Measurements from ENCODE around the gene SGMS2. TPM values are rescaled to one million over a fixed set of nuclear protein-coding genes. Genes with fewer than 3 reads are reported as not detected.

The SGMS2 gene
- 23.3 TPM for polyA plus RNA-seq (2013, experiment 1 of 2; ENCODE audit: insufficient read length)
- 40.4 TPM for polyA plus RNA-seq (2013, experiment 2 of 2; ENCODE audit: insufficient read length)

DNA sequence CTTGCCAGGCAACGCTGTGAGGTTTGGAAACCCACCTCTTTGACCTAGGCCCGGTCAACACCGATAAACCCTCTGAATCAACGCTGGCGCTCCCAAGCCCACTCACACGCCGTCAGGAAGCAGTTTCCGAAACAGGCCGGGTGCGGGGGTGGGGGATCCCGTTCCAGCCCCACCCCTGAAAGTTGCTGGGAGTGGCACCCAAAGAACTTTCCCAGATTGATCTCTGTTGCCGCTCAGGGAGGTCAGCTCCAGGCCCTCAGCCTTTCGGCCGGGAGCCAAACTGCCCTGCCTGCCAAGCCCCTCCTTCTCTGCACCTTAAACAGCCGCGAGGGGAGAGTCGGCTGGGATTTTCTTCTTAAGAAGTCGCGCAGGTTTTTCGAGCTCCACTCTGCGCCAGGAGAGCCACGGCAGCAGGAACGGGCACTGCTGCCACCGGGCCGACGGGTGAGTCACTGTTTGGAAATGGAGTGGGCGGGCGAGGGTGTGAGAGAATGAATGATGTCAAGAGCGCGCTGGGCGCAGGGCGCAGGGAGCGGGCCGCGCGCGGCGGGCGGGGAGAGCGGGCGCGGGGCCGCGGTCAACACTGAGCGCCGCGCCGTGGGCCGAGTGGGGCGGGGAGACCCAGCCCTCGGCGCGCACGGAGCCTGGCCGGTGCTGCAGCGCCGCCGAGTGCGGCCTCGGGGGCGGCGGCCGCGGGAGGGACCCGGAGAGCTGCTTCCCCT is at the start of gene SGMS2:
SGMS2 (plus strand) TSS at position 583 of the 722 bp plus-strand sequence. CDS start 70,622 bp downstream, outside the sequence.
- peak; percentile 93 for DNase-seq

DNA sequence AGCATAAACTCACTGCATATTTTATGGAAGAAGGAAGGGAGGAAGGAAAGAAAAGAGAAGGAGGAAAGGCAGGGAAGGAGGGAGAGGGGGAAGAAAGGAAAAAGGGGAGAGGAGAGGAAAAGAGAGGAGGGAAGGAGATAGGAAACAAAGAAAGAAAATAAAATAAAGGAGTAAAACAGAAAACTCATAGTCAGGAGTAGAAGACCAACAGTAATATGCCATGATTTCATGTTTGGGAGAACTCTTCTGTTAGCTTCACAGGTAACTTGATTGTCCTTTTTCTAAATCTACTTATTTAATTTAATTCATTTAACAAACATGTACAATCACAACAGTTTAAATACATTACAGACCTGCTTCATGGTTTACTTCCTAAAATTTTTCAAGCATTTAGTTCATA is 46.8 kb upstream of the SGMS2 start:
- DNase-seq = no peak

DNA sequence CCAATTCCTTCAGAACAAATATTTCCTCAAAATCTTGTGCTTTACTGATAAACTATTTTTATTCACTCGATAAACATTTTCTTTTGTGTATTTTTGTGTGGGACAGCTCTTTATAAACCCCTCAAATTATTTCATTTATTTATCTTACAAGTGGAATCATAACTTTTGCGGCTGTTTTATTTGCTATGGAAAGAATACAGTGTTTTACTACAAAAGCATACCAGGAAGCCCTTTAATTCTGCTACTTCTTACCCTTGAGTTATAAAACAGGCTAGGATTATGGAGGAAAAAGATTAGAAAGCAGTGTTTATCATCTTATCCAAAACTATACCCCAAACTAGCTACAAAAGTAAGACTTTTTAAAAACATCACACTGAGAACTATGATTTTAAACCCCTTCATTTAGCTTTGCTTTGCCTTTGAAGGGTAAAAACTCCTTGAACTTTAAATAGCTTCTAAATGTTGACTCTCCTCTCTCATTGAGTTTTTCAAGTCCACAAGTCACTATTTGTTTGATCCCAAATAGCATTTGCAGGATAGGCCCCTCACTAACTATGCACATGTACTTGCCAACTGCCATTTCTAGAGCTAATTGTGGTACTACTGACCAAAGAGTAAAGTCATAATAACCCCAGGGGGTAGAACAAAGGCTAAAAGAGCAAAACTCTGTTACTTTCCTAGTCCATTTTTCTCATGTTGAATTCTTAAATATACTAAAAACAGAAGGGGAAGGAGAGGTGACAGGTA is 45.8 kb upstream of the SGMS2 start:
- DNase-seq = no peak

DNA sequence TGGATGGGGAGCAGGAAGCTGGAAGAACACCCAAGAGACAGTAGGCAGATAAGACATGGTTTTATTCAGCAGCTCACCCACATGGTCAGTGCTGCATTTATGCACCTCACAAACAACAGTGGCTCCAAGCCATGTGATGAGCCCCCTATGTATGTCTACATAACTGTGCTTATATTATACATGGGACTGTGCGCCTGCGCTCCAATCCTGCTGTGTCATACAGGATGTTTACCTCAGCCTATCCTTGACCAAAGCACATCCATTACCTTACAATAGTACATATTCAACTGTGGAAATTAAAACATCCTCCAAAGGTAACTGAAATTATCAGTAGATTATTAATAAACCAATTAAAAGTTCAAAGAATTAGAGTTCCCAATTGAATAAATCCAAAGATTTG is 44.1 kb upstream of the SGMS2 start:
- DNase-seq = no peak

DNA sequence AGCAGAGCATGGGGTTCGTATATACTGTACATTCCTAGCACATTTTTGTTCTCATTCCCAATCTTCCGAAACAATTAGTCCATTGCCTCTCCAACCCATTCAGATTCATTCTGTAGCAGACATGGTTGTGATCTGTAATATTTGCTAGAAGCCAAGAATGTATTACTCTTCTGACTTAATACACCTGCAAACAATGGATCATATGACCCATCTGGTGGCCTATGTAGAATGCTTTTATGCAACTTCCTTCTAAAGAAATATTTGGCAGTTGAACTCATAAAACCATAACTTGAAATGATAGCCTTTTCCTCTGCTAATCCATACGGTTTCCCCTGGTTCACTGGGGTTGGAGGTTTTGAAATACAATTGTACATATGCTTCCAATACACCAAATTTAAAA is 32.8 kb upstream of the SGMS2 start:
- no peak for DNase-seq

DNA sequence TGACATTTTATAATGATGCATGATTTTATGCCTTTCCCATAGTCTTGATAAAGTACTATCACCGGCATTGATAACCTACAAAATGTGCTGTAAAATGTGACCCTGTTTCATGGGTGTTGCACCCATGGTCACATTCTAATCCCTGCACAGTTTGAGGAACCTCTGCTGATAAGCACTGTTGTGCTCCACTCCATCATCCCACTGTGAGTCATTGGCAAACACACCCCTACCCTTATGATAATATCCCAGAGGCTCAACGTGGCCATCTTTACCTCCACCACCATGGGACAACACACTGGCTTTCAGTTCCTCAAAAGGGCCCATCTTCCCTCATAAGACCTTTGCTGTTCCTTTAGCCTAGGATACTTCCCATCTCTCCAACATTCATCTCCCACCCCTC is 32.0 kb upstream of the SGMS2 start:
- DNase-seq = no peak

DNA sequence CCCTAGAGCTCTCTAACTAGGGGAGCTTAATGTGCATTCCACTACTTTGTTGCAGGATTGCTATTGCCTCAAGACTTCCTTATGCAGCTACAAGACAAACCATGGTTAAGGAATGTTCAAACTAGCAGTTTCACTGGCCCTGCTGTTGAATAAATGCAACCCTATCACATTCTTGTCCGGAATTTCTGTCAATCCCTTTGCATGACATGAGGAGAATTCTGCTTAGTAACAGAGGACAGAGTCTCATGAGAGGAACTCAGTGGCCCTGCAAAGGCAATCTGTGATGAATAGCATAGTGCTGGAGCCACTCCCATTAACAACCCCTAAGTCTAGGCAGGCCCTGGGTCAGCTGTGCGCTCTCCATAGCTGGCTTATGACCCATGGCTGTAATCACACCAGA is 30.7 kb upstream of the SGMS2 start:
- peak; percentile 54 for DNase-seq

DNA sequence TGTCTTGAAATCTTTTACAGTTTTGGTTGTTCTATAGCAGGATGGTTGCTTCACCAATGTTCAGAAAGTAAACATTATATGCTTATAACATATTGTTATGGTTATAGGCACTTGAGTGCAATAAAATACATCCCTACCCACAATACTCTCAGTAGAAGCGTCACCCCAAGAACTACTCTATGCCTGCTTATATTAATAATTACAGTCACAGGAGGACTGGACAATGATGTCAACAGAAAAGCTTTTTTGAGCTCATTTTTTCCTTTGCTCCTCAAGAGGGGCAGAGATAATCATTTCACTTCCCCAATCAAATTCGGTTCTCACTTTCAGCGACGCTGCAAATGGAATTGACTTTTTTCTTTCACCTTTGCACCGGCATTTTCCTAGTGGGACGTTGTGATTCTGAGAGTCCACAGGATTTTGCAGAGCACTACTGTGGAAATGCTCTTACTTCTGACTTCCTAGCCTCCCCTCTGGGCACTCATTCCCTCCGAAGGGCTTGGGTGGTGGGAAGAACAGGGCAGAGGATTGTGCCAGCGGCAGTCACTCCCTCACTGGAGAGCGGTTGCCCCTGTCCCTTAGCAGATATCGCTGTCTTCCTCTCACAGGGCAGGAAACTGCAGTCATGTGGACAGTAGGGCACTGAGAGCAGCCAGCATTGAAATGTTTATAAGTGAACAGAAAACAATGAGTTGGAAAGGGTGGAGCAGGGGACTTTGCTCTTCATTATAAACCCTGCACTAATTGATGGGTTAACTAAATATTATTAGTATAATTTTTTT is 24.9 kb upstream of the SGMS2 start:
- DNase-seq = no peak

DNA sequence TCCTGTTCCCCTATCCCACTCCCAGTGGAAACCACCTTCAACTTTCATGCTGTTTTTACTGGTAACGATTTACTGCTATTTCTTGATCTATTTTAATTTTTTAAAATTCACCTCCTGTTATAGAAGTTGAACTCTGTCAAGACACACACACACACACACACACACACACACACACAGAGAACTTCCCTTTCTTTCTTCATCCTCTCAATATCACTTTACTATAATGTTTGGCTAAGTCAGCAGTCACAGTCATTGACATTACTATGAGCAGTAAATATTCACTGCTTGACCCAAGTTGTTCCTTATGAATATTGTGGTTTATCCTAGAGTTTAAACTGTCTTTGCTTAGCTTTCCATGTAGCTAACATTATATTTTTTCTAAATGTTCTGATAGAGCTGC is 24.0 kb upstream of the SGMS2 start:
- DNase-seq = no peak

DNA sequence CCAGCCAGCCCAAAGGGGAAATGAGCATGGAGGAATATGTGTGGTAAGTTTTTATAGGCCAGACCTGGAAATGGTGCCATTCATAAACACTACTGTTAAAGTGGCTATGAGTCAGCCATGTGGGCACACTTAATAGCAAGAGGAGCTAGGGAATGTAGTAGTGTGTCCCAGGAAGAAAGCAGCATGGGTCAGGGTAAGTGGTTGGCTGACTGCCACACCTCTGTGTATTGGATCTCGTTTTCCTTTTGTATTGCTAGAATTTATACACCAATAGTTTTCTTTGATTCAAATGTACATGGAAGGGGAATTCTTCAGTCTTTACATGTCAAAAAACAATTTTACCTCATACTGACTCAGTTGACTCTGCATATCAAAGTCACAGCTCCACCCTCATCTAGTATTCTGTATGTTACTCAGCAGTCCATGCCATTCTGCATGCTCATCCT is 22.9 kb upstream of the SGMS2 start:
- peak; percentile 64 for DNase-seq

DNA sequence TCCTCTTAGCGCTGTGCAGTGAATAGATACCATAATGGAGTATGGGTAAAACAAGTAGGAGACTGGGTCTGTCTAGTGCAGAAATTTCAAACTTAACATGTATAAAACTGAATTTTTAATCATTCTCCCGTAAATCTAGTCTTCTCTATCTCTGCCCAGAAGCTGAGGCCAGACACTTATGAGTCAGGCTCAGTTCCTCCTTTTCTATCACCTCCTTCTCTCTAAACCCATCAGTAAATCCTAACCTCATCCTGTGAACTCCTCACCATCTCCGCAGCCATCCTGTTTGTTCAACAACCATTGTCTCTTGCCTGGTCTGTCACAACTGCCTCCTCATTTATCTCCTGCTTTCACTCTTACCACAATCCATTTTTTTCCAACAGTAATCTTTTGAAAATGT is 19.8 kb upstream of the SGMS2 start:
- peak; percentile 14 for DNase-seq

DNA sequence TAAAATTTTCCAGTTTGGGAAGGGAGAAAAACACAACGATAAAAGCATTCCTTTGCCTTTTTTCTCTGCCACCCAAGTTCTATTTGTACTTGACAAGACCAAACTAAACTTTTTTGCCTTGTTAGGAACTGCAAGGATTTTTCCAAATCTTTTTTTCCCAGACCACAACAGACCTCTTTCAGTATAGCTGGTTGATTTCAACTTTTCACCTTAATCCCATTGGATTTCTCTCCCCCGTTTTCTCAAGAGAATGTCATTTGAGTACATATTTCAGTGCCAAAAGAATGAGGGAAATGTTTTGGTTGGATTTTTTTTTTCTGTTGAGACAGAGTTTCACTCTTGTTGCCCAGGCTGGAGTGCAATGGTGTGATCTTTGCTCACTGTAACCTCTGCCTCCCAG is 18.5 kb upstream of the SGMS2 start:
- DNase-seq = peak; percentile 87

DNA sequence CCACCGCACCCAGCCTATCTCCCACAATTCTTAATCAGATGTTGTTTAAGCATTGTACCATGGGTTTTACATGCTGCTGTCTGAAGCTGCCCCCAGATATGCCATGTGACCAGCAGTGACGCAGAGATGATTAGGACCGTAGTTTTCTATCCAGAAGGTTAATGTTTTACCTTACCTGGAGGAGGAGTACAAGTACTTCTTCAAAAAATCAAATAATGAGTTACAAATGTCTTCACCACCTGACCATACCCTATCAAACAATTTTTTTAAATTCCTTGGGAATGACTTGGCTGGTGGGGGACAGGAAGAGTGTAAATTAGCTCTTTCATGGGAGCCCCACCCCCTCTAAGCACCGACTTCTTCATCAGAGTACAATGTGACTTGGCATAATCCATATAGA is 16.2 kb upstream of the SGMS2 start:
- no peak for DNase-seq

DNA sequence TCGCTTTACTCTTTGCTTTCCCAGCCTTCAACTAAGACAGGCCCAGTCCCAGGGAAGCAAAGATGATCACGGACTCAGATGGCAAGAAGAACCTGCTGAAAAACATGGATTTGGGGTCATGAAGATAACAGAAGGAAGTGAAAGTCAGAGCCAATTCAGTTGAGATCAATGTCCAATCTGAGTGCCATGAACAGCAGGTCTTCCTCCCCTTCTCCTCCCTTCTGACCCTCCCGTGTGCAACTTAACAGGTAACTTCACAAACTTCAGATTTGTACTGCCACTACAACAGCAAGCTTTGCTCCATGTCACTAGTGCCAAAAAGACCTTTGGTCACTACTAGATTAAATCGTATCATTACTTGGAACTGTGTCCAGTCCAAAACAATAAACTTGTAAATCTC is 15.5 kb upstream of the SGMS2 start:
- no peak for DNase-seq

DNA sequence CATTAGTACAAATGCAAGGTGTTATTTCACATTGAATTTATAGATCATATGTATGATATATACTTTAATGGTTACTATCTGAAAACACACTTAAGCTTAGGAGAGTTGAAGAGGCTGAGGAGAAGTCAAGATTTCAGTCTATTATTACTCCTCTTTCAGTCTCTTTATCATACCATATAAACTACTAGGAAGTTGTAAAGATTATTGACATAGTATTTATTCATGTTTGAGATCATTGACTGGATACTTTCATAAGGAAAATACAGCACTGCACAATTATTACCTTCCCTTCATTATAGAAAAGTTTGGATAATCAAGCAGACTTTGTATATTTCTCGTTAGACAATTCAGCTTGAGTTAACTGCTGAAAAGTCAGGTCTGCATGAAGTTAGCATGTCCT is 10.0 kb upstream of the SGMS2 start:
- no peak for DNase-seq

DNA sequence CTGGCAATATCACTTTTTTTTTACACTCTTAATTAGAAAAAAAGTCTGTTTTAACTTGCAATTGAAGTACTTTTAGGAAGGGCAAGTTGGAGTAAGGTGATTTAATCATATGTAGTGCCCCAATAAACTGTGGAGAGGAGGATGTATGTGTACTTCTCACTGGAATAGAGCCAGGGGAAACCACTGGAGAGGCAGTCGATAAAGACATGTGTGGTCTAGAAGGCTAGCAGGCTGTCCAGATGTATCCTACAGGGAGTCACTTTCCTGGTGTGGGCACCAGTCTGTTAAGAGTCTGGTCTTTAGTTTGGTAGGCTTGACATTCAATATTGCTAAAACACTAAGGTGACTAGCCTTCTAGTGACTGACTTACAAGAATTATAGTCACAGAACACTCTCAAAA is 9.6 kb upstream of the SGMS2 start:
- no peak for DNase-seq

DNA sequence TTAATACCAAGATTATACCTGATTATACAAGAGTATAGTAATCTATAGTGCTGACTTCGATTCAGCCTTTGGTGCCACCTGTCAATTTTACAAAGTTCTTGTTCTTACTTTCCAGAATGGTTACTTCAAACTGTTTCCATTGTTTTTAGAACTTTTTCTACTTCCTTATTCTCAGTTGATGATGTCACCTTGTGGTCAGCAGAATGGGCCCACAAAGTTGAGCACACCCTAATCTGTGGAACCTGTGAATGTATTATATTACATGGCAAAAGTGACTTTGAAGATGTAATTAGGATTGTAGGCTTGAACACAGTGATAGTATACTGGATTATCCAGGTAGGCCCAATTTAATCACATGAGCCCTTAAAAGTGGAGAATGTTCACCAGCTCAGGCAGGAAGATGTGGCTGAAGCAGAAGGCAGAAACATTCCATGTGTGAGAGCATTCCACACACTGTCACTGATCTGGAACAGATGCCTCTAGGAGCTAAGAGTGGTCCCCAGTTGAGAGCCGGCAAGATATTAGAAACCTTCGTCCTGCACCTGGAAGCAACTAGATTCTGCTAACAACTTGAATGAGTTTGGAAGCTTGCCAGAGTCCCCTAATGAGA is 6.3 kb upstream of the SGMS2 start:
- peak; percentile 38 for DNase-seq

DNA sequence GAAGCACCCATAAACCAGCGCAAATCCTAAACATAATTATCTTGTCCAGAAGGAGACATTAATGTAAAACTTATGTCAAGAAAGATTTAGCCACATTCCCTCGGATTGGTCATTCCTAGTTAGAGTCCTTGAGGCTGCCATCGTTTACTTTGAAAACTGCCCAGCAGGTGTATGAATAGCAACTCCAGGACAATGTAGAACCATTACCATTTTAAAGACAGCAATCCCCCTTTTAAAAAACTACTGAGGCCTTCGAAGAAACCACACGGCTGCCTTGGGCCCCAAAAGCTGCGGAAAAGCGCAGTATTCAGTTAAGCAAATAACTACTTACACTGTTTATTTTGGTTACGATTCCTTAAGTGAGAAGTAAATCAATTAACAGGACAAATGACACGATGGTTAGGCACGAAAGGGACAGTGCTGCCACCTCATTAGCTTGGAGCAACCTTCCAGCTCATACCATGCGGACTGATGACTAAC is 822 bp upstream of the SGMS2 start:
- no peak for DNase-seq

DNA sequence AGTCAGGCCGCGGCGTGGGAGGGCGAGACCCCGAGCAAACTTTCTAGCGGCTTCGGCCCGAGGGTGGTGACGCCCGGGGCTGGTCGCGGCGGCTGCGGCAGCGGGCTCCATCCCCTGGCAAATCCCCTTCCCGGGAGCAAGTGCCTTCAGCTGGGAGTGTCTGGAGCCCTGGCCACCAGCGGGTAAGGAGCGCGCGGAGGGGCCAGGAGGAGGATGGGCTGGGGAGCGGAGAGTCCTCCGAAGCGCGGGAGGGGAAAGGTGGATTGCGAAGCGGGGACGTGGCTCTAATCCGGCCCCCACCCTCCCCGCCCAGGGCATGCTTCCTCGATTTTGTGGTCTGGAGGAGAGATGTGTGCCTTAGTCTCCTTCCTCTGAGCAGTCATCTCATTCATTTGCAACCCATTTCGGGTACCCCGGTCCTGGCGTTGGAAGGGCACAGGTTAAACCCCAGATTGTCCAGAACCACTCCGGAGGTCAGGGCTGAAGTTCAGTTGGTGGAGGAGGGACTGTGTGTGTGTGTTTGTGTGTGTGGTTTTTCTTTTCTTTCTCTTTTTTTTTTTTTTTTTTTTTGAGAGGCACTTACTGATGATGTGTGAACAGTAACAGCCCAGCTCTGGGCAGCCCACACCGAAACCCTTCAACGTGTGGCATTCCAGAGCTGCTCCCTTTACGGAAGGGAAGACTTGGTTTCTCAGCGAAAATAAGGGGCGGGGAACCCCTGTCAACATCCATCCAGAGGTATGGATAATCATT is 516 bp downstream of the SGMS2 start:
- DNase-seq = peak; percentile 63

DNA sequence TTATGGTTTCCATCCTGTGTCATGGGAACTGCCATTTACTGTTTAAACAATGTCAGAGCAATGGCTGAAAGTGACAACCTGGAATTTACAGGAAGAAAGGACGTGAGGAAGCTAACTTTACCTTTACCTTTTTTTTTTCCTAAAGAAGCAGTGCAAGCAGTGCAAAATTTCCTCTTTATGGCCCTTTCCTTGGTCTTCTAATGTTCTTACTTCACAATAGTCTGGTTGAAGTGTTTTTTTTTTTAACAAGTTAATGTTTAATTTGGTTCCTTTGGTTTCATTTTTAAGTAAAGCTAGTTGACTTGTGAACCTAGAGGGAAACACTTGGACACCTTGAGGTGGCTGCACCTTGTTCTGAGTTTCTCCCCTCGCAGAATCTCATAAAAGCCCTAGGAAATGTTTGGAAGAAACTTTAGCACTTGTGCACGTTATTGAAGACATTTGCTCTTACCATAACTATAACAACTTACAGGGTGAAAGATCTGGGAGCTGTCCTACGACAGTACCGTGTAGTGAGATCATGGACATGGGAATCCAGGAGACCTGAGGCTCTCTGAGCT is 1.8 kb downstream of the SGMS2 start:
- DNase-seq = no peak

DNA sequence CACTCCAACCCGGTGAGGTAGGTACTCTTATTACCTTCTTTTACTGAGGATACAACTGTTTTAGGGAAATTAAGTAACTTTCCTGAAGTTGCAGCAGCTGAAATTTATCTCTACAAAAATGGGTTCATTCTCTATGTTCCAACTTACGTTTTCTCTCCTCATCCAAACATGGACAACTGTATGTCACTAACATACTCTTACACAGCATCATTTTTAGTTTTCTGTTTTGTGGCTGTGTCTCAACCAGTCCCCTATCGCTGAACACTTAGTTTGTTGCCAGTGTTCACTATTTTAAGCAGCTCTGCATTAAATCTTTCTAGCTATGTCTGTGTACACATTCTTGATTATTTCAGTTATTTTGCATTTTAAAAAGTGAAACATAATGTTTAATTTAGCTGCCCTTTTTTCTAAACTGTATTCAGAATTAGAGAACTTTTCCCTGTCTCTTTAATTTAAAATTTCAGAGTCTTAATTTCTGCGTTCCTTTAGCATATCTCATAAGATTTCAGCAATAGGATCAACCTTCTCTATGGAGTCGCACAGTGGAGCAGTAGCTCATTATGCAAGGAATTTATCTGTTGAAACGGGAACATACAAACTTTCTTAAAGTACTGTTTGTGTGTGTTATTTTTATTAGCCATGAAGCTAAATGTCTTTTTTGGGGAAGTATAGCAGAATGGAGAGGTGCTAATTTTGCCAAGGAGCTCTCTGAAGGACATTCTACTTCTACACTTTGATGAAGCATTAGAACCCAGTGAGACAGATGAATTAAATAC is 3.8 kb downstream of the SGMS2 start:
- no peak for DNase-seq
